Stimulated activated CD4-positive, alpha-beta T cell treated with anti-CD3 and anti-CD28 coated beads, Interleukin-12 subunit alpha, Interleukin-12 subunit beta, amount 100 ng/mL, for 48 hours (primary cell): Measurements from ENCODE around the gene CFD.
"Not testable (repeated sequence)": the region's sequence is repeated elsewhere in the genome, so short reads cannot be mapped to it uniquely, and the experiment has no call there.

ENCODE experiments used
- DNase-seq, 3 donors: peaks; one replicate each; pipeline ENCODE4 v3.0.0-alpha.2; 2020; ENCODE audit warnings: low read depth in 2 of 3, low spot score in 1 of 3

Gene CFD

GRCh38 chr19:825897-826644 is 33.4 kb upstream of the CFD start:
- no peak for DNase-seq

- no peak for DNase-seq
These were observed 32.2 kb upstream of the CFD start for GRCh38 chr19:827314-827709.

- no peak for DNase-seq
These were observed 31.6 kb upstream of the CFD start, which contains the start of gene AZU1 for GRCh38 chr19:827710-828321. Gene AZU1, plus strand, starts transcription at chr19:827837. Its CDS starts 10 bp downstream, at chr19:827847.

GRCh38 chr19:829129-829758 is 30.2 kb upstream of the CFD start:
- no peak for DNase-seq

- no peak for DNase-seq
These were observed 27.8 kb upstream of the CFD start for GRCh38 chr19:831407-832369.

GRCh38 chr19:834216-834615 is 25.2 kb upstream of the CFD start:
- DNase-seq = no peak

GRCh38 chr19:835210-835810 is 24.2 kb upstream of the CFD start:
- no peak for DNase-seq

GRCh38 chr19:840519-841206 is 18.8 kb upstream of the CFD start, which contains the start of gene PRTN3:
Gene PRTN3, plus strand, starts transcription at chr19:840999. Its CDS starts 10 bp downstream, at chr19:841009.
- no peak for DNase-seq

GRCh38 chr19:842802-843179 is 16.7 kb upstream of the CFD start:
- DNase-seq = not testable (repeated sequence)

- DNase-seq = no peak
These were observed 16.2 kb upstream of the CFD start for GRCh38 chr19:843180-843835.

GRCh38 chr19:843836-844545 is 15.5 kb upstream of the CFD start:
- no peak for DNase-seq

- no peak for DNase-seq
These were observed 14.9 kb upstream of the CFD start for GRCh38 chr19:844546-844971.

- DNase-seq = no peak
These were observed 13.6 kb upstream of the CFD start for GRCh38 chr19:845707-846521.

GRCh38 chr19:848386-848921 is 11.0 kb upstream of the CFD start:
- no peak for DNase-seq

GRCh38 chr19:849195-849594 is 10.3 kb upstream of the CFD start:
- not testable (repeated sequence) for DNase-seq

GRCh38 chr19:850221-850978 is 9.1 kb upstream of the CFD start:
- no peak for DNase-seq

- DNase-seq = no peak
These were observed 8.5 kb upstream of the CFD start for GRCh38 chr19:850979-851335.
